Body of pancreas (tissue), 4 donors: Measurements from ENCODE around the gene DAO.

Experiments
- POLR2A ChIP-seq, 3 donors: fragments of 450-650 bp; IDR thresholded peaks; one replicate each; pipeline ENCODE4 v1.6.1; 2016; ENCODE audit warnings: antibody characterized with exemption in 3 of 3, mild to moderate bottlenecking in 2 of 3
- TF ChIP-seq, protein P1 (sequence below), 7 experiments: fragments of 450-650 bp in 4 of 7; fragments of 200-600 bp in 3 of 7; sonication (generic) in 3 of 7; IDR thresholded peaks; one replicate each; pipeline ENCODE4 v1.5.1; 2016 to 2019; ENCODE audit warnings: antibody characterized with exemption in 7 of 7

DNA sequence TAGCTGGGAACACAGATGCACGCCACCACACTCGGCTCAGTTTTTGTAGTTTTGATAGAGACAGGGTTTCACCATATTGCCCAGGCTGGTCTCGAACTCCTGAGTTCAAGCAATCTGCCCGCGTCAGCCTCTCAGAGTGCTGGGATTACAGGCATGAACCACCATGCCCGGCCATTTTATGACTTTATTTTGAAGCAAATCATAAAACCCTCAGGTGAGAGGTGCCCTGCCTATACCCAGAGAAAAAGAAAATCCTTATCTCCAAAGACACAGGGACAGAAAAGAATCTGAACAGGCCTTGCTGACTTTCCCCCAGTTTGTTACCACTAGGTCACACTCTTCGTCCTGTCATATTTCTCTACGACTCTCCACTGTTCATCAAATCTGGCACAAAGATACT, 48.8 kb downstream of the DAO start:
- TF ChIP-seq POLR2A (IDR thresholded peaks at IDR 0.05): no peak
- TF ChIP-seq, protein P1, sequence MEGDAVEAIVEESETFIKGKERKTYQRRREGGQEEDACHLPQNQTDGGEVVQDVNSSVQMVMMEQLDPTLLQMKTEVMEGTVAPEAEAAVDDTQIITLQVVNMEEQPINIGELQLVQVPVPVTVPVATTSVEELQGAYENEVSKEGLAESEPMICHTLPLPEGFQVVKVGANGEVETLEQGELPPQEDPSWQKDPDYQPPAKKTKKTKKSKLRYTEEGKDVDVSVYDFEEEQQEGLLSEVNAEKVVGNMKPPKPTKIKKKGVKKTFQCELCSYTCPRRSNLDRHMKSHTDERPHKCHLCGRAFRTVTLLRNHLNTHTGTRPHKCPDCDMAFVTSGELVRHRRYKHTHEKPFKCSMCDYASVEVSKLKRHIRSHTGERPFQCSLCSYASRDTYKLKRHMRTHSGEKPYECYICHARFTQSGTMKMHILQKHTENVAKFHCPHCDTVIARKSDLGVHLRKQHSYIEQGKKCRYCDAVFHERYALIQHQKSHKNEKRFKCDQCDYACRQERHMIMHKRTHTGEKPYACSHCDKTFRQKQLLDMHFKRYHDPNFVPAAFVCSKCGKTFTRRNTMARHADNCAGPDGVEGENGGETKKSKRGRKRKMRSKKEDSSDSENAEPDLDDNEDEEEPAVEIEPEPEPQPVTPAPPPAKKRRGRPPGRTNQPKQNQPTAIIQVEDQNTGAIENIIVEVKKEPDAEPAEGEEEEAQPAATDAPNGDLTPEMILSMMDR (IDR thresholded peaks at IDR 0.05): no peak
